GM18507 (cell line): ENCODE results near the gene LRIG3.
A peak's percentile ranks its signal among the peaks of the same experiment; 100 is the strongest.
"Not testable (repeated sequence)": the region's sequence is repeated elsewhere in the genome, so short reads cannot be mapped to it uniquely, and the experiment has no call there.

Experiments
- DNase-seq: peaks from one replicate; pipeline ENCODE4 v3.0.0; 2011; ENCODE audit warnings: low read depth; ENCODE audit not compliant: insufficient read length; ENCODE audit errors: extremely low spot score
- FAIRE-seq: peaks from 2 replicates; lab custom pipeline; 2011; peaks lifted over from hg19 to GRCh38; lab: Jason Lieb, UNC

LRIG3 gene

DNA sequence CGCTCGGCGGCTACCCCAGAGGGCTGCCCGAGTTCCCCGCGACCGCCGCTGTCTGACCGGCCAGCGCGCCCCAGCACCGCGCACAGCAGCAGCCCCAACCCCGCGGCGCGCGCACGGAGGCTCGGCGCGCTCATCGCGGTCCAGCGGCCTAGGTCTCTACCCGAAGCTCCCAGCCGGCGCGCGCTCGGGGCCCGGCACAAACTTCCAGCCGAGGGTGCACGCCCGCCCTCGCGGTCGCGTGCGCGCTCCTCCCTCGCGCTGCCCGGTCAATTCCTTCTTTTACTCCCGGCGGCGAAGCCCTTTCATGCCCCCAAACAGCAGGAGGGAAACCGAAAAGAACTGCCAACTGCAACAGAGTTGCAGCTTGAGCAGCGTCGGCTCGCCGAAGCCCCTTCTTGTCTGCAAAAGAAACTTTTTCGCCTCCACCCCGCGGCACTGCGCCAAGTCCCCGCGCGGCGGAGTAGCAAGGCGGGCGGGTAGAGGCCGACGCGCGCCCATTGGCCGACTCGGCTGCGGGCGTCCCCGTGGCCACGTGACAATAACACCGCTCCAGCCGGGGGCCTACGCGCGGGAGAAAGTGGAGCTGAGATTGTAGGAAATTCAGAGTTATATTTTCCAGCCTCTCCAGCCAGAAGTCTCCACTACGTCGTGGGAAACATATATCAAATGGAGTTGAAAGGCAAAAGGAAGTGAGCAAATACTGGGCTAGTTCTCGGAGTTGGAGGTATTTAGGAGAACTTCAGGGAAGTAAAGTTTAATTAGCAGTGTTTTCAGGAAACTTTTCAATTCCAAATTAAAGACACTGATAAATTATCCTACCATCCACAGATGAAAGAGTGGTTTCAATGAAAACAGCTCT lies at the start of gene LRIG3:
Gene LRIG3, minus strand, starts transcription at position 403 of the 859 bp plus-strand sequence. Its CDS starts 269 bp downstream, at position 134.
- peak; percentile 7 for DNase-seq
- no peak for FAIRE-seq

GRCh38 chr12:58969237-58969636 lies 48.9 kb upstream of the LRIG3 start:
- no peak for DNase-seq
- FAIRE-seq: no peak

GRCh38 chr12:58967561-58967960 lies 47.3 kb upstream of the LRIG3 start:
- FAIRE-seq (no peak), DNase-seq (no peak)

DNA sequence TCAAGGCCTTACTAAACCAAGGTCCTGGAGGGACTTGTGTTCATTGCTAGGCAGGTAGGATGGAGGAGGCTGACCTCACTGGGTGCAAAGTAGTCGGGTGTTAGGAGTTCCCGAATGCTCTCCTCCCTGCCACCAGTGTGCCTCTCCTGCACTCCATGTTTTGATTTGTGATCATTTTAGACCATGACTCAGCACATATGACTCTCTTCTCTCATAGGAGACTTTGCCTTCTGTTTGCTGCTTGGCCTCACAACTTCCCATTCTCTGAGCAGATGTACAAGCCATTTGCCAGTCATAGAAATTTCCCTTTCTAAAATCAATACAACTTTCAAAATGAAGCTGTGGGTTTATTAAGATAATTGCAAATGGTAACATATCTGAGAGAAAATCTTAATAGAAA lies 46.6 kb upstream of the LRIG3 start:
- DNase-seq: no peak

DNA sequence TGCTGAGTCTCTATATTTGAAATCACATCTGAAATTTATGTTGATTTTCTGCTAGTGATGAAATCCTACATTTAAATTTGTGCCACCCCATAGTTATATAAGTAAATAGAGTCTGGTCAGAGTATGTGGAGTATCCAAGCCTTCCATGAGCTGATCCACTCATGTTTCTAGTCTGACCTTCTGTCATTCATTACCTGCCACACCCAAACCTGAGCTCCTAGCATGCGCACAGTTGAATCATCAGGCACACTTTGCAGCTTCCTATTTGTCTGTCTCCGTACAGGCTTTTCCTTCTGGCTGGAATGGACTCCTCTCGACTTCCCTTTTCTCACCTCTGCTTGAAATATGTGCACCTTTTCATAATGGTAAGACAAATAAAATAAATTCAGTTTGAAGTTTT lies 45.3 kb upstream of the LRIG3 start:
- DNase-seq: no peak
- FAIRE-seq: no peak

More for the DNA sequence above, 46.6 kb upstream of the LRIG3 start:
- no peak for FAIRE-seq

GRCh38 chr12:58963844-58964243 lies 43.5 kb upstream of the LRIG3 start:
- DNase-seq: no peak
- FAIRE-seq: no peak

GRCh38 chr12:58961906-58962305 lies 41.6 kb upstream of the LRIG3 start:
- FAIRE-seq (no peak), DNase-seq (no peak)

- FAIRE-seq (no peak), DNase-seq (no peak)
Measured at GRCh38 chr12:58961166-58961565, 40.9 kb upstream of the LRIG3 start.

DNA sequence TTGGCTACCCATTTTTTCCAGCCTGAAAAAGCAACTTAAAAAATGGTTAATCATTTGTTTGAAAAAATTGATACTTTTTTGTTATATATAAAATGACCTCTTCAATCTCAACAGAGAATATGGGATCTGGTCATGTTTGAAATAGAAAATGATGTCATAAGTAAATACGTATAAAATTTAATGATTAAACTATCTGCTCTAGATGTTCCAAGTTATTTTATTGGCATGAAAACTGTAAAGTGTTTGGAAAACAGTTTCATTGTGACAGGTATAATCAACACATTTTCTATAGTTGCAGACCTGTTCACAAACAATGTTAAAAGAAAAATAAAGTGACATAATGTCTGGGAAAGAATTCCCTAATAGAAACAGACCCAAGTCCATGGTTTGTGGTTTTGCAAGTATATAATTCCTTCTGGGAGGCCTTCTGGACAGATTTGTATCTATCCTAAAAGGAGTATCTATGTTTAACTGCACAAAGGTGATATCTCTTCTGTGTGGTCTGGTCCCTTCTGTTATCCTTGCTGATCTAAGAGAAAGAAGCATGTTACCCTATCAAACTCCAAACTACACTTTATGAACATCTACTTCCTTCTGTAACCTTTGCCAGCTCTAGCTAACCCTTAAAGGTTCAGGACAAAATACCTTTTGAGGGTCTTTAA lies 39.5 kb upstream of the LRIG3 start:
- FAIRE-seq: no peak
- no peak for DNase-seq

DNA sequence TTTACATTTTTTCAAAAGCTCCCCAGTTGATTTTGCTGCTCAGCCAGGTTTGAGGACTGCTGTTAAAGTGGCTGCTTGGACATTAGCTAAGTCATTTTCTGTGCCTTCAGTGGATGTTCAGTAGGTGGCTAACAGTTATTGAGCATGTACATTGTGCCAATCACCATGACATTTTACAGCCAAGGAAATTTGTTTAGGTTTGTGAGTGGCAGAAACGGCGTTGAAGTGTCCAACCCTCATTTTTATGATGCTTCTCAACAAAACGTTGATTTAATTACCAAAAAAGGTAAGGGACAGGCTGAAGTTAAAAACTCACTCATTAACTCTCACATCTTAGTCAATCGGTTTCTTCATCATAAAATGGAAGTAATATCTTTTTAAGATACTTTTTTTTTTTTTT lies 37.0 kb upstream of the LRIG3 start:
- DNase-seq (no peak), FAIRE-seq (no peak)

- DNase-seq (no peak), FAIRE-seq (no peak)
Measured at GRCh38 chr12:58955849-58956248, 35.5 kb upstream of the LRIG3 start.

GRCh38 chr12:58954002-58954401 lies 33.7 kb upstream of the LRIG3 start:
- no peak for FAIRE-seq

DNA sequence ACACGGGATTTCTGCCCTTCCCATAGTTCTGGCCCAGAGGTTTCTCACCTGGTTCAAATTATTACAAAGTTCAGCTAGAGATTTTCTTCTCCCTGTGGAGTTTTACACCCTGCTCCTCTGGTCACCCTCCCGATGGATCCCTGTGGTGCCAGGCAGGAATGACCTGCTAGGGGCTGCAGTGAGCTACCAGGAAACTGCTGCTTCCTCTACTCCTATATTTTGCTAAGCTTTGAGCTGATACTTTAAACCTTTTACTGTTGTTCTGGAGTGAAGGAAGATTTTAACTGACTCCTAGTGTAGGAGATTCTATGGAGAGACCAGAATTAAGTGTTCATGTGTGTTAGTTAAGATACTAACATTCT lies 30.4 kb upstream of the LRIG3 start:
- DNase-seq (no peak), FAIRE-seq (no peak)

More at GRCh38 chr12:58954002-58954401, 33.7 kb upstream of the LRIG3 start:
- no peak for DNase-seq

- DNase-seq, FAIRE-seq: not testable (repeated sequence)
Measured at GRCh38 chr12:58949954-58950738, 29.8 kb upstream of the LRIG3 start.

DNA sequence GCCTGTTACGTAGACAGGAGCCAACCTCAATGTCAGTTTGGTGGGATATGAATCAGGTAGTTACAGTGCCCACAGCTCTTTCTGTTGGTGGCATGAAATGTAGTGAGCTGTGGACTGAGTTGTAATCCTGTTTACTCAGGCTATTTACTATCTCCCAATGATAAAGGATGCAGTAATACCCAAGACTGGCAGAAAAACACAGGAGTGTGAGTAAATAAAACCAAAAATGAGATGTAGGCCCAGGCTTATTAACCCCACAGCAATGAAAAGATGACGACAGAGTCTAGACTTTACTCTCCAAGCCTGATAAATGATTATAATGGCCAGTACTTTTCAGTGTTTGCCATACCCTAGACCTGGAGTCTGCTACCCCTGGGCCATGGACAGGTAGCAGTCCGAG lies 22.8 kb upstream of the LRIG3 start:
- no peak for DNase-seq
- FAIRE-seq: no peak

GRCh38 chr12:58942345-58942744 lies 22.0 kb upstream of the LRIG3 start:
- DNase-seq (no peak), FAIRE-seq (no peak)

GRCh38 chr12:58939399-58940100 lies 19.2 kb upstream of the LRIG3 start:
- DNase-seq: no peak
- no peak for FAIRE-seq

DNA sequence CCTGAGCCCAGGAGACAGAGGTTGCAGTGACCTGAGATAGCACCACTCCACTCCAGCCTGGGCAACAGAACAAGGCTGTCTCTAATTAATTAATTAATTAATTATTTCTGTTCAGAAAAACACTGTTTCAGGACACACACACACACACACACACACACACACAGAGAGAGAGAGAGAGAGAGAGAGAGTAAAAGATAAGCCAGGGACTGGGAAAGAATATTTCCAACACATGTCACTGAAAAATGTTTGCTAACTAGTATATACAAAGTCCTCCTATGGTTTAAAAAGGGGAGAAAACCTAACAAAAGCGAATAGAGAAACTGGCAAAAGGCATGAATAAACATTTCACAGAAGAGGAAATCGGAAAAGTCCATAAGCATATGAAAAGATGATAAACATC lies 18.1 kb upstream of the LRIG3 start:
- no peak for FAIRE-seq
- no peak for DNase-seq

- FAIRE-seq (no peak), DNase-seq (no peak)
Measured at GRCh38 chr12:58934528-58934927, 14.2 kb upstream of the LRIG3 start.
